GM13976 (cell line): ENCODE measurements around the gene PECR.

Experiments used
- DNase-seq: peaks from one replicate; pipeline ENCODE4 v3.0.0; 2012; ENCODE audit warnings: low spot score
- in situ Hi-C: fragments of 300-500 bp; cut with MboI; formaldehyde crosslinking; loops from one replicate; pipeline ENCODE4 v1.12.0; 2022; ENCODE audit warnings: low sequenced_read_pairs, mixed read lengths, inconsistent platforms; ENCODE audit not compliant: unreplicated experiment
- TF ChIP-seq, protein P1 (sequence below): IDR thresholded peaks from 2 replicates; pipeline ENCODE4 v1.5.1; 2012; ENCODE audit warnings: borderline replicate concordance, mild to moderate bottlenecking; ENCODE audit not compliant: insufficient read depth; ENCODE audit errors: extremely low read depth, missing control alignments, control extremely low read depth

PECR gene

GRCh38 chr2:216074380-216074779 lies 7.2 kb downstream of the PECR start:
- DNase-seq: no peak
- in situ Hi-C loops: no loop called here
- TF ChIP-seq, protein P1, sequence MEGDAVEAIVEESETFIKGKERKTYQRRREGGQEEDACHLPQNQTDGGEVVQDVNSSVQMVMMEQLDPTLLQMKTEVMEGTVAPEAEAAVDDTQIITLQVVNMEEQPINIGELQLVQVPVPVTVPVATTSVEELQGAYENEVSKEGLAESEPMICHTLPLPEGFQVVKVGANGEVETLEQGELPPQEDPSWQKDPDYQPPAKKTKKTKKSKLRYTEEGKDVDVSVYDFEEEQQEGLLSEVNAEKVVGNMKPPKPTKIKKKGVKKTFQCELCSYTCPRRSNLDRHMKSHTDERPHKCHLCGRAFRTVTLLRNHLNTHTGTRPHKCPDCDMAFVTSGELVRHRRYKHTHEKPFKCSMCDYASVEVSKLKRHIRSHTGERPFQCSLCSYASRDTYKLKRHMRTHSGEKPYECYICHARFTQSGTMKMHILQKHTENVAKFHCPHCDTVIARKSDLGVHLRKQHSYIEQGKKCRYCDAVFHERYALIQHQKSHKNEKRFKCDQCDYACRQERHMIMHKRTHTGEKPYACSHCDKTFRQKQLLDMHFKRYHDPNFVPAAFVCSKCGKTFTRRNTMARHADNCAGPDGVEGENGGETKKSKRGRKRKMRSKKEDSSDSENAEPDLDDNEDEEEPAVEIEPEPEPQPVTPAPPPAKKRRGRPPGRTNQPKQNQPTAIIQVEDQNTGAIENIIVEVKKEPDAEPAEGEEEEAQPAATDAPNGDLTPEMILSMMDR: no peak

DNA sequence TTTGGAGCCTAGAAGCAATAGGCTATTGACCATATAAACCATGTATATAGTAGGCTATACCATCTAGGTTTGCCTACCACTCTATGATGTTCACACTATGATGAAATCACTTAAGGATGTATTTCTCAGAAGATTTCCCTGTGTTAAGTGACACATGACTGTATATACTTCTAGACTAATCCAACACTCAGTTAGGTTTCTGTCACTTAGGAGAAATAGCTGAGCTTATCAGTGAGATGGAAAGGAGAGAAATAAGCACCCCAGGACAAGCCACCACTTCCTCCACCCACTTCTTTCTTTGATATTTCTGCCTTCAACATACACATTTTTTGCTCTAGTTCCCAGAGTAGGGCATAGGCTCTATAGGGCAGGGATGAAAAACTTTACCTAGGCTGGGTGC lies 7.8 kb downstream of the PECR start:
- TF ChIP-seq, protein P1: no peak
- in situ Hi-C loops: no loop called here
- no peak for DNase-seq

DNA sequence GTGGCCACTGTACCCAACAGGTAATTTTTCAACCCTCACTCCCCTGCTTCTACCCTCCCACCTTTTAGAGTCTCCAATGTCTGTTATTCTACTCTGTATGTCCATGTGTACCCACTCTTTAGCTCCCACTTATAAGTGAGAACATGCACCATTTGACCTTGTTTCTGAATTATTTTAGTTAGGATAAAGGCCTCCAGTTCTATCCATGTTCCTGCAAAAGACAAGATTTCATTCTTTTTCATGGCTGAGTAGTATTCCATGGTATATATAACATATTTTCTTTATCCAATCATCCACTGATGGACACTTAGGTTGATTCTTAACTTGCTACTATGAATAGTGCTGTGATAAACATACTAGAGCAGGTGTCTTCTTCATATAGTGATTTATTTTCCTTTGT lies 9.1 kb downstream of the PECR start:
- no peak for DNase-seq
- TF ChIP-seq, protein P1: no peak
- in situ Hi-C loops: no loop called here

- TF ChIP-seq, protein P1: no peak
- in situ Hi-C loops: no loop called here
- DNase-seq: no peak
These were observed 10.3 kb downstream of the PECR start for GRCh38 chr2:216071111-216071851.

- TF ChIP-seq, protein P1: no peak
- DNase-seq: no peak
- in situ Hi-C loops: no loop called here
These were observed 11.4 kb downstream of the PECR start for GRCh38 chr2:216070195-216070594.

DNA sequence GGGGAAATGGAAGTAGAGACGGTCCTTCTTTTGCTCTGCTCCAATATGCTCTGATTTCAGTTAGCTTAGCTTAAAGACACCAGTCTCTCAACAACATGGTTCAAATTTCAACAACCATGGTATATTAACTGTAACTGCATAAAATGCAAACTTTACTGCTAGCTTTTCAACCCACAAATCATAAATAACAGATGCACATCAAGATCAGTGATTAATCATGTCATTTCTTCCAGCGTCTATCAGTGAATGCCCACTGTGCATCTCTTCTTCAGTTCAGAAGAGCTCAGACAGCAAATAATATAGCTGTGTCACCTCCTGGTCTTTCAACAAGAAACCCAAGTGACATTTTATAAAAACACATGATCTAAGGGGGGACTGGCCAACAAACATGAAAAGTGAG lies 12.6 kb downstream of the PECR start:
- no peak for DNase-seq
- TF ChIP-seq, protein P1: no peak
- in situ Hi-C loops: no loop called here

DNA sequence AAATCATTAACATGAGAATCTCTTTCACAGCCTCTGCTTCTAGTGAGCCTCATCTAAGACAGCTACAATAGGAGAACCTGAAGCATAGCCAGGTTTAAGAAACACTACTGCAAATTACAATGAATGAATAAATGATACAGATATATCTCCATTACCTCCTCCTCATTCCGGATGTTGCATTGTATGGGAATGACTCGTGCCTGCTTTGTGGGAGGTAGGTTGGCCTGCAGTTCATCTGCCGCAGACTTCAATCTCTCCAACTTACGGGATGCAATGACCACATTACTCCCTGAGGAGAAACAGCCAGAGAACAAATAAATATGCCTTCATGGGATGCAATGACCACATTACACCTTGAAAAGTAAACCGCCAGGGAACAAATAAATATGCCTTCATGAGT lies 15.4 kb downstream of the PECR start:
- TF ChIP-seq, protein P1: no peak
- no peak for DNase-seq
- in situ Hi-C loops: no loop called here
